Cardiac septum (tissue), 1 donor: ENCODE results near the gene LASP1. TPM values are rescaled to one million over a fixed set of nuclear protein-coding genes. Genes with fewer than 3 reads are reported as not detected.

ENCODE experiments used
- DNase-seq: peaks from one replicate; pipeline ENCODE4 v3.0.0-alpha.2; 2020; ENCODE audit warnings: low spot score
- intact Hi-C: fragments of 100-400 bp; cut with DNase I; formaldehyde crosslinking; loops from one replicate; pipeline ENCODE4 v1.14.0; 2022
- total RNA-seq: library from RNA; stranded (reverse); fragmentation: NEBNext Ultra II Directional; extraction: Animal tissue kit (Norgen Biotek cat#: 25700); gene quantifications from one replicate; pipeline ENCODE4 v1.2.1, GENCODE V29; 2021
- donor health status: DM: no; HTN: no; CAD: no.

Gene LASP1
- total RNA-seq, 1 donor from 2014 or later, result 25.3 TPM

DNA sequence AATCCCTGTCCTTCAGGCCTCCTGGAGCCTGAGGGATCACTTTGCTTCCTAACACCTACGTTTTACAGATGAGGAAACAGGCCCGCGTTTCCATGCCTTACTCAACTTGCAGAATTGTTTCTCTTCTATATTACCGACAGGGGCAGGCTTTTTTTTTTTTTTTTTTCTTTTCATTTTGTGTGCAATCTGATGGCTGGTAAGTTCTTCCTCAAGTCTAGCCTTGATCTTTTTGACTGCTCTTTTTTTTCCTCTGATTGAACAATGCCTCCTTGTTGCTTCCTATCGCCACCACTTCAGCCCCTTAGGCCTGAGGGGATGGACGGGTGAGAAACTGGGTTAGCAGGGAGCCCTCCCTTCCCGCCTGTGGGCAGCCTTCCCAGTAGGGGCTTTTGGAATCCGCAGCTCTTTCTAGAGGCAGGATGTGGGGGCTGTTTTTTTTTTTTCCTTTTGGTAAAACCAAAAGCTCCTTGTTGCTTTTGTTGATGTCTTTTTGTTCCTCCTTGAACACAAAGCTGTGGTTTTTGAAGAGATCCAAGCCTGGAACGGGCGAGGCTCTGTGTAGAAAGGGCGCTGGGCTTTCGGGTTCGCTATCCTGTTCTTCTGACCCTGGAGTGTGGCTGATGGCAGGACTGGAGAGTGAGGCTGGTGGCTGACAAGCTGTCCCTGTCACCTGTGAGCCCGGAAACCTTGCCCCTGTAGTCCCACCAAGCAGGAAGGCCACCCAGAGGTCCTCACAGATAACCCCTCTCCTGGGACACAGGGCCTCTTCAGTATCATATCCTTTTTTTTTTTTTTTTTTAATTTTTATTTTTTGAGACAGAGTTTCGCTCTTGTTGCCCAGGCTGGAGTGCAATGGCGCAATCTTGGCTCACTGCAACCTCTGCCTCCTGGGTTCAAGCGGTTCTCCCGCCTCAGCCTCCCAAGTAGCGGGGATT is 14.0 kb downstream of the LASP1 start:
- intact Hi-C loops, result no loop called here
- DNase-seq, result no peak

DNA sequence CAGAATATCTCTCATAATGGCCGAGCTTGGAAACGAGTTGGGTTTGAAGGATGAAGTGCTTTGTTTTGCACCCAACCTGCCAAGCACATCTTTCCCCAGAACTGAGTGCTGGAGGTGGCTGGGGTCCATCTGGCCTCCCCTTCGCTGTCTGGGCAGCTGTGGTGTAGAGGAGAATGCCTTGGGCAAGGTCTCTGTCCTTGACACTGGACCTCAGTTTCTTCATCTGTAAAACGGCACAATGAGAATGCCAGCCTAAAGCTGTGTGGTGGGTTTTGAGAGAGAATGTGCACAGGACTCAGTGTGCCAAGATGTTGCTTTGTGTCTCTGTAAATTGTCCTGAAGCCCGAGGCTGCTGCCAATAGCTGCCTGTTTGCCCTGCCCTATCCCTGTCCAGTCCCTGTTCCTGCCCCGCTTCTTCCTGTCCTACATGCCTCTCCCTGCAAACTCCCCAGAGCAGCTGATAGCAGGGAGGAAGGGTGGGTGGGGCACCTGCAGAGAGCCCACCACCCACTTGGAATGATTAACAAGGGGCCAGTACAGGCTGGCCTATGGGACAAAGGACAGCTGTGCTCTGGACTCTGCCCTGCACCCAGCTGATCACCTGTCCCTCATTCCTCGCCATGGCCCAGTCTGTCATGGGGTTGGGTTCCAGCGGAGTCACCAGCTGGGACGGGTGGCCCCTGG is 15.3 kb downstream of the LASP1 start:
- no peak for DNase-seq

DNA sequence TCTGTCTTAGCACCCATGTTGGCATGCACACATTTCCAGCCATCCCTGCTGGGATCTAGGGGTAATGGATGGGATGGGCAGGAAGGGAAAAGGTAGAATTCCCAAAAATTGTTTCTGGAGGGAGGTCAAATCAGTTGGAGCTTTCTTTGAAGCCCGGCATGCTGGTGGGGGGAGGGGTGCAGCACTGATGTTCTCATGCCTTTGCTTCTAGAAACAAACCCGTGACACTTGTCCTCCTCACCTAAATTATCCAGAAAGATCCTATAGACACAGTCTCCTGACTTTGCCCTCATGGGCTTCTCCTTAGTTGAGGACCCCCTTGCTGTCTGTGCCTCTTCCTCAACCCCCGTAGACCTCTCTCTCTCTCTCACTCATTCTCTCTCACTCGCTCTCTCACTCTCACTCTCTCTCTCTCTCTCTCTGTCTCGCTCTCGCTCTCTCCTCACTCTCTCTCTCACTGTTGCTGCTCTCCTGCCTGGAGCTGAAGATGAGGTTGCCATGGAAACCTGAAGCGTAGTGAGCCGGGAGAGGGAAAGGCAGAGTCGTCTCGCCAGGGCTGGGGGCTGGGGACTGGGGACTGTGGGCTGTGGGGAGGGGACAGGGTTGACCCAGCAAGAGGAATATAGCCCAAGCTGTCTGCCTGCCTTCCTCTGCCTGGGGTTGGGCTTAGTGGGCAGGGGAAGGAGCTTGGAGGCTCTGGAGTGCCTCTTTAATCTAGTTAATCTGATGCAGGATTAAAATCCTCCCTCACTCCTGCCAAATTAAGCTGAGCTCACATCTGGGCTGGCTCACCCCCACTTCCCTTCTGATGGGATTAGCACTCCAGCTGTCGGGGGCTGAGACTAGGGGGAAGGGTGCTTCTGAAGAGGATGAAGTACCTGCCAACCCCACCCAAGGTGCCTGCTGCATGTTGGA is 16.1 kb downstream of the LASP1 start:
- no peak for DNase-seq

More for the DNA sequence above, 15.3 kb downstream of the LASP1 start:
- intact Hi-C loops, result no loop called here

DNA sequence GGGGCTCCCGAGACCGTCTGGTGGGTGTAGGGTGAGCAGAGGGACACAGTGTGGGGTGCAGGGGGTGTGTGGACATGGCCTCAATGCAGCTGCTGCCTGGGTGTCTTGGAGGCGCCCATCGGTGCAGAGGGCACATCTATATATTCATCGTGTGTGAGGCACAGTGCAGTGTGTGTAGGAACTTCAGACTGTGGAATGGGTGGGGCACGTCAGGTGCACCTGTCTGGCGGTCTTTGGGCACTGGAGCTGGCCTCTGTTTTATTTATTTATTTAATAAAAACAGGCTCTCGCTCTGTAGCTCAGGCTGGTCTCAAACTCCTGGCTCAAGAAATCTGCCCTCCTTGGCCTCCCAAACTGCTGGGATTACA is 16.8 kb downstream of the LASP1 start:
- DNase-seq, result no peak

More for the DNA sequence above, 16.1 kb downstream of the LASP1 start:
- intact Hi-C loops, result no loop called here

DNA sequence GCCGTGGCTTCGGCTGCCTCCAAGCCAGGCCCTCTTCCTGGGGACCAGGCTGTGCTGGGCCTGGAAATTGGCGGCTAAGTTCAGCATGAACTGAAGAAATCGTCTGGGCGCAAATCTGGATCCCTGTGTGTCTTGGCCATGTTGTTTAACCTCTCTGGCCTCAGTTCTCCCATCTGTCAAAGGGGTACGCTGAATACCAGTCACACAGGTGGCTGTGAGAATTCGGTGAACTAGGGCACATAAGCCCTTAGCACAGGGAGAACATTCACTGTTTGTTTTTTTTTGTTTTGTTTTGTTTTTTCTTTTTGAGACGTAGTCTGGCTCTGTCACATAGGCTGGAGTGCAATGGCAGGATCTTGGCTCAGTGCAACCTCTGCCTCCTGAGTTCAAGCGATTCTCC is 19.0 kb downstream of the LASP1 start:
- no peak for DNase-seq
- intact Hi-C loops, result no loop called here

More for the DNA sequence above, 16.8 kb downstream of the LASP1 start:
- intact Hi-C loops, result no loop called here

DNA sequence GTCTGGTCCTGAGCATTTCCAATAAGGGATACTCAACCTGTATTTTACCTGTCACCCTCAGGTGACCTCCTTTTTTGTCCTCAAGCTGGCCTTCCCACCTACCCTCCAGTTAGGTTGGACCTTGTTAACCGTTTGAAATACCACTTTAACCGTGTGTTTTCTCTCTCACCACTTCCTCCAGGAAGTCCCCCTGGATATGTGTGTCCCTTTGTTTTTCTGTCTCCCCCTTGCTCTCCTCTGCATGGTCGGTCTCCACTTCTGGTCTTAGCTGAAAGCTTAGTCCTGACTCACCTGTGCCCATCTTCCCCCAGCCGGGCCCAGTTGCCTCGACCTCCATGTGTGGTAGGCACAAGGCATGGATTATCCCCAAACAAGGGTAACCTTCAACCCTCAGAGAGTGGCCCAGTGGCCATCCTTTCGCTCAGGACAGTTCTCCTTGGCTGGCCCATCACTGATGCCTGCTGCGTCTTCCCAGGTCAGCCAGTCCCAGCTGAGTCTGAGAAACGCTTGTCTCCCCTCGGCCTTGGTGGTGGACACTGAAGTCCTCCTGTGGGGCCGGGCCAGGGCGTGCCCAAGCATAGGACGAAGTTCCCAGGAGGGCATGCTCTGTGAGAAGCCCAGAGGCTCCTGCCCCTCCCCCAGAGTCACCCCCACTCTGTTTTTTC is 20.0 kb downstream of the LASP1 start:
- intact Hi-C loops, result no loop called here

DNA sequence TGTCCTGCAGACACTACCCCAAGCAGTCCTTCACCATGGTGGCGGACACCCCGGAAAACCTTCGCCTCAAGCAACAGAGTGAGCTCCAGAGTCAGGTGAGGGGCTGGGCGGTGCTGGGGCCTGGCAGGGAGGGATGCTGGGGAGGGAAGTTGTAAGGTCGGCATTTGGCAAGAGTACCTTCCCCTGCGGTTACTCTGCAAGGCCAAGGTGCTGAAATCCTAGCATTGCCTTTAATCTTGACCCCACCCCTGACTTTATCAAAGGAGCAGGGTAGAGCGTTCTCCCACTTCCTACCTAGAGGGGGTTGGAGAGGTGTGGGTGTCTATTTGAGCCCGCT is 20.5 kb downstream of the LASP1 start:
- intact Hi-C loops, result no loop called here
- no peak for DNase-seq

More for the DNA sequence above, 20.0 kb downstream of the LASP1 start:
- DNase-seq, result no peak

DNA sequence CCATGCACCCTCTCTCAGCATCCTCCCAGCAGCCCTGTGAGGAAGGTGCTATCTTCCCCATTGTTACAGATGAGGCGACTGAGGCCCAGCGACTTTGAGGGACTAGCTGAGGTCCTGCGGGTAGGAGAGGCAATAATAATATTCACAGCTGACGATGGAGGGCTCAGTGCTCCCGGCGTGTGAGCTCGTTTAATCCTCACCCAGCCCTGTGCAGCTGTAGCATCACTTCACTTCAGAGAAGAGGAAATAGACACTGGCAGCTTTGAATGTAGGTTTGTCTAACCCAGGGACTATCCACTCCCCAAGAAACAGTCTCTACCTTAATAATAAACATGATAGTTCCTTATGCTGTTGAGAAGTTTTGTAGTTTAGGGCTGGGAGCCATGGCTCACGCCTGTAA is 21.6 kb downstream of the LASP1 start:
- intact Hi-C loops, result no loop called here
- no peak for DNase-seq

DNA sequence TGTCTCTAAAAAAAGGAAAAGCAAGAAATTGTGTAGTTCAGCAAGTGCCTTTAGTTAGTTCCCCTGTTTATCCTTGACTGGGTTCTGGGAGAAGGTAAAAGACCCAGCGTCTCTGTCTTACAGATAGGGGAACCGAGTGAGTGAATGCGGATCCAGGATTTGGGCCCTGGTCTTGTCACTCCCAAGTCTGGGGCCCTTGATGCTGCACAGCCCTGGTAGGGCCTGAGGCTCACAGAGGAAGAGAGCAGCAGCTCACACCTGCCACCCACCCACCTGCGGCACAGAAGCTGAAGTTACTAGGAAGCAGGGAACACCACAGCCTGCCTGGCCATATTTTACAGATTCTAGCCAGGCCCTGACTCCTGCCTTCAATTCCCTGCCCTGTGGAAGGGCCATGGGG is 22.2 kb downstream of the LASP1 start:
- DNase-seq, result no peak
- intact Hi-C loops, result no loop called here

DNA sequence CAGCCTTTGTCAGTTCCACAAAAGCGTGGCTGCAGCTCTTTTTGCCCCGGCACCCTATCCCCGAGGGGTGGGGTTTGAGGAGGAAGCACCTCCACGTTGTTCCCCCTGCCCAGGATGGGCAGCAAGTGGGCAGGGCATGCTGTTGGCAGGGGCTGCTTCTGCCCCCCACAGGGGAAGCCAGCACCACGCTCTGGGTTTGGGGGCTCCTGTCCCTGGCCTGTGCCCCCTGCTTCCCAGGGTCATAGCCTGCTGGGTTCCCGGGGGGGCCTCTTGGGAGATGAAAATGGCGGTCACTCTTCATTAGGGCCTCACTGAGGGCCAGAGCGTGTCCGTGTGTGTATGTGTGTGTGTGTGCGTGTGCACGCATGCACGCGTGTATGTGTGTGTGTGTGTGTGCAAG is 22.8 kb downstream of the LASP1 start:
- intact Hi-C loops, result no loop called here
- DNase-seq, result no peak

DNA sequence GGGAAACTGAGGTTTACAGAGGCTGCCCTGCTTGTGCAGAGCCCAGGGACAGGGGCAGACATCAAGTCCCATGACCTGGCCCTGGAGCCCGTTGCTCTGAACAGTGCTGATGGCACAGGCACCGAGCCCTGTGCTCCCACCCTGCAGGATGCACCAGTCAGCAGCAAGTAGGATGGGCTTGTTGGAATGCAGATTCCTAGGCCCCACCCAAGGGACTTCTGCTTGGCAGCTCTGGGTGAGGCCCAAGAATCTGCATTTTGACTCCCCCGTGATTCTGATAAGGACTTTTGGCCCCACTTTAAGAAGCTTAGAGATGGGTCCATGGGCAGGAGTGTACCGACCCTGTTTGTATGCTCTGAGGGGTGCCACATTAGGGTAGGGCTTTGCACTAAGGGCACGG is 23.3 kb downstream of the LASP1 start:
- intact Hi-C loops, result no loop called here
- no peak for DNase-seq

DNA sequence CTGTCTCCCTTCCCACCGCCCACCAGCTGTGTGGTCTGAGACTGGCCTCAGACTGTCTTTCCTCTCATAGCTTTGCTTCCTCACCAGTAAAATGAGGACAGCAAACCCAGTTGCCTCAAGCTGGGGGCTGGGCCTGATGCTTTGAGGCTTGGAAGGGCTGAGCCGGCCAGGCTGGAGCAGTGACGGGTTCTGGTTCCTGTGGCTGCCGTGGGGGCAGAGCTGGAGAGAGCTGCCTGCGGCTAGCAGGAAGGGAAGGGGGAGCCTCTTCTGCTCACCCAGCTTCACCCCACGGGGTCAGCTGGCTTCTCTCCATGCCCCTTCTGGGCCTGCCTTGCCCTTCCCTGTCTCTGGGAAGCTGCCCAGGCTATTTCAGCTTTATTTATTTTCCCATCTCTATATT is 23.7 kb downstream of the LASP1 start:
- intact Hi-C loops, result no loop called here
- DNase-seq, result peak; percentile 84

DNA sequence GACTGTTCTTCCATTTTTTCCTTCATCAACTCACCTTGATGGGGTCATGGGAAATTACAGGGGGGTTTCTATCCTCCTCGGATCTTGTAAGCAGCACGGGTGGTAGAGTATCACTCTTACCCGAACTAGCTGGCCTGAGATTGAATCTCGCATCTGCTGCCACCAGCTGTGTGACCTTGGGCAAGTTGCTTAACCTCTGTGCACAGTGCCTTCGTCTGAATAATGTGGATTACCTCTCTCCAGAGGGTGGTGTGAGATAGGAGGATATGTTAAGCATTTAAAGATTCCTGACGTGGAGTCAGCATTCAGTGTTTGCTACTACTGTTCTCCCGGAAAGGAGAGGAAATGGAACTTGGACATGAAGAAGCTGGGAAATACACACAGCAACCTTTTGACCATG is 24.4 kb downstream of the LASP1 start:
- intact Hi-C loops, result no loop called here
- DNase-seq, result no peak

DNA sequence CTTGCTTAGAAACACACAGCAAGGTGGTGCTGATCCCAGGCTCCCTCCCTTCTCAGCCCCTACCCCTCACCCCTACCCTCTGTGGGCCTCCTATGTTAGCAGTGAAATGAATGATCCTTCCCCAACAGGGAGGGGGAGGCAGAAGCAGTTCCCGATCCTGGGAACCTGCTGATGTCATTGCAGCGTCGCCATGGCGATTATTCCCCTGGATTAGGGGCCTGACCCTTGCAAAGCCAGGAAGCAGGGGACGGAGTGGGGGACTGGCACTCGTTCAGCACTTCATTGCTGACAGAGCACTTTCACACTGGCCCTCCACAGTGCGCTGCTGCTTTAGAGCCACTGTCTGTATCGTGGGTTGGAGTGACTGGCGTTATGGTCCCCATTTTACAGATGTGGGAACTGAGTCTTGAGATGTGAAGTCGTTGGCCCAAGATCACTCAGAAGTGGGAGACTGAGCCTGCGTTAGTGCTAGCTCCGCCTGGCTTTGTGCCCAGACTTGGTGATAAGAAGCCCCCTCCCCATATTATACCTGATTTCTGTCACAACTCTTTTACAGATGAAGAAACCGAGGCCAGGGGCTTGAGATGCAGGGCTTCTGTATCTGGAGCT is 26.6 kb downstream of the LASP1 start:
- intact Hi-C loops, result no loop called here
- no peak for DNase-seq

DNA sequence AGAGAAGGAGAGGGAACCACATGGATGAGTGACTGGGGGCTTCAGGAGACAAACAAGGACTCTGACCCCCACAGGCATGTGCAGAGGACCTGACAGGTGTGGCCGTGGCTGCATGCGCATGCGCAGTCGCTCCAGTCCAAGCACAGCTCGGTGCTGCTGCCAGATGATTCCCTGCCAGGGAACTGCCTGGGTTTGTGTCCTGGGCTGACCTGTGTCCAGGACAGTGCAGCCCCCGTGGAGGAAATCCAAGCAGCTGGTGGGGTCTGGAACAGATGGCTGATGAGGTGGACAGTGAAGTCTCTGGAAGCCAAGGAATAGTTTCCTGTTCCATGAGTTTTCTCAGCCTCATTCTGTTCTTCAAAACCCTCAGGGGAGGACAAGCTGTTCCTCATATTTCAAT is 27.3 kb downstream of the LASP1 start:
- DNase-seq, result no peak
- intact Hi-C loops, result no loop called here

DNA sequence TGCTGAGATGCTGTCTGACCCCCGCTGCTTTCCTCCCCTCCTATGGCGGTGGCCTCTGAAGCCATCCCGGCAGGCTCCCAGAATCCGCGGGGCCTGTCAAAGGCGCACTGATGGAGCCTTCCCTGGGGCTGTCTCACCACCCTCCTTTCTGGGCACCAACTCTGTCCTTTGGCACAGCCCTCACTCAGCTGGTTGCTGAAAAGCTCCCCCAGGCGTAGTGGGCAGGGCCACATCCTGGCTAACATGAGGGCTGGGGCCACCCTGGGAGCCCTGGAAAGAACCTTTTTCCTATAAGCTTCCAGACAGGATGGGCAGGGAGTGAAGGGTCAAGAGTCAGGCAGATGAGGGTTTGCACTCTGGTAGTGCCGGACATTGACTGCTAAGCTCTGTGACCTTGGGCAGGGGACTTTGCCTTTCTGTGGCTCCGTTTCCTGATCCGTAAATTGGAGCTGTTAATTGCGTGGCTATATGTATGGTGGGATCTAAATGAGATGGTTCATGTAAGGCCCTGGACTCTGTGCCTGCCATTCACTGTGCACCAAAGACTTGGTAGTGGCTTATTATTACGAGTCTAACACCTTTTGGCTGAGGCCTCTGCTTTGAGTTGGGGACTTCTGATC is 27.9 kb downstream of the LASP1 start:
- DNase-seq, result no peak
- intact Hi-C loops, result no loop called here

DNA sequence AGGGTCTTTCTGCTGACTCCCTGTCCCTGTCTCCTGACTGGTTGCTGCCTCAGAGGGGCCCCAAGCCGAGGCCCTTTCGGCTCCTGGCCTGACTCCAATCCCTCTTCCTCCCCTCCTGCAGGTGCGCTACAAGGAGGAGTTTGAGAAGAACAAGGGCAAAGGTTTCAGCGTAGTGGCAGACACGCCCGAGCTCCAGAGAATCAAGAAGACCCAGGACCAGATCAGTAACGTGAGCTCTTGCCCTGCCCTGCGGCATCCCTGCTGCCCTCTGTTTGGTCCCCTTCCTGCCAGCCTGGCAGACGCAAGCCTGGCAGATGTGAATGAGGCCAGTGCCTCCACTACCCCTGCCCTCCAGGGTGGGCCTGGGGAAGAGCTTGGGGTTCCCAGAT is 28.4 kb downstream of the LASP1 start:
- intact Hi-C loops, result no loop called here
- no peak for DNase-seq

DNA sequence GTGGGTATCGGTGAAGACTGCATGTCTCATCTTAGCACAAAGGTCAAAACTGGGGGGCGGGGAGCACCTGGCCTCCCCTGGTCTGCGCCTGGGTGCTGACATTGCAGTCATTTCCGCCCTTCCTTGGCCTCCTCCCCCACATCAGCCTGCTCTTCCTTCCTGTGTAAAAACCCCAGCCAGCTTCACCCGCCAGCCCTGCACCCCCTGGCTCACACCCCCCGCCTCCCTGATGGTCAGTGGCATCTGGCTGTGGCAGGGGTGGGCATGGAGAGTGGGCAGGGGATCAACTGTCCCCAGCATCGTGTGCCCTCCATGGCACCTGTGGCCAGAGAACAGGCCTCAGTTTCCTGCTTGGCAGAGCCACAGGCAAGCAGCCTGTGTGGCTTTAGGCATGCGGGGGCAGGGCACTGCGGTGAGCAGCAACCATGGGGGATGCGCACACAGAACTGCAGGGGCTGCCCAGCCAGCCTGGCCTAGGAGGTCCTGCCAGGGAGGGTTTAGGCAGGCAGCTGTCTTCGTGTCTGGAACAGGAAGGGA is 29.0 kb downstream of the LASP1 start:
- DNase-seq, result no peak
- intact Hi-C loops, result no loop called here

DNA sequence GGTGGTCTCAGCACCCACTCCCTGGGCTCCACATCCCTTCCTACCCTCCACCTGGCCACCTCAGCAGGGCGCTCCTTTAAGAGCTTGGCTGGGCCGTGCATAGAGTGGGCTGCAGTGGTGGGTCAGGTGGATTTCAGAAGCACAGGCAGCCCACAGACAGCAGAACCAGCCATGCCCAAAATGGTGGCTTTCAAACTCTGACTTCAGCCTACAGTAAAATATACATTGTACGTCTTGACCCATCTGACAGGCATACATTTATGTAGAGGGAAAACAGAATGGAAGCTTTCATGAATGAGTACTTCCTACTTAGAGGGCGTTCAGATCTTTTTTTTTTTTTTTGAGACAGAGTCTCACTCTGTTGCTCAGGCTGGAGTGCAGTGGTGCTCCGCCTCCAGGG is 29.6 kb downstream of the LASP1 start:
- intact Hi-C loops, result no loop called here

More for the DNA sequence above, 29.6 kb downstream of the LASP1 start:
- no peak for DNase-seq
